EL (cell line): ENCODE measurements around the gene IL16.

Experiments
- DNase-seq: peaks from one replicate; pipeline ENCODE4 v3.0.0-alpha.2; 2016

The IL16 gene

GRCh38 chr15:81297147-81297572, 100.5 kb downstream of the IL16 start:
- peak; percentile 37 for DNase-seq

GRCh38 chr15:81297603-81298575, 101.2 kb downstream of the IL16 start:
- DNase-seq = no peak

- DNase-seq = no peak
Measured at GRCh38 chr15:81298611-81299010, 101.9 kb downstream of the IL16 start.

GRCh38 chr15:81299156-81299555, 102.5 kb downstream of the IL16 start:
- DNase-seq = no peak

- DNase-seq = no peak
Measured at GRCh38 chr15:81299630-81300273, 103.1 kb downstream of the IL16 start.

- DNase-seq = no peak
Measured at GRCh38 chr15:81301385-81301784, 104.7 kb downstream of the IL16 start.

GRCh38 chr15:81301815-81302399, 105.2 kb downstream of the IL16 start:
- DNase-seq = no peak

- no peak for DNase-seq
Measured at GRCh38 chr15:81302701-81303109, 106.0 kb downstream of the IL16 start.

- DNase-seq = no peak
Measured at GRCh38 chr15:81303244-81304225, 106.9 kb downstream of the IL16 start.

- DNase-seq = peak; percentile 51
Measured at GRCh38 chr15:81304226-81304625, 107.5 kb downstream of the IL16 start.

- no peak for DNase-seq
Measured at GRCh38 chr15:81308260-81308659, 111.6 kb downstream of the IL16 start.

GRCh38 chr15:81309647-81310450, 113.2 kb downstream of the IL16 start:
- no peak for DNase-seq

- DNase-seq = no peak
Measured at GRCh38 chr15:81310480-81310879, 113.8 kb downstream of the IL16 start.

- no peak for DNase-seq
Measured at GRCh38 chr15:81311752-81312464, 115.2 kb downstream of the IL16 start.

- DNase-seq = peak; percentile 98
Measured at GRCh38 chr15:81312790-81313543, 116.3 kb downstream of the IL16 start.

GRCh38 chr15:81313686-81314085, 117.0 kb downstream of the IL16 start:
- no peak for DNase-seq

GRCh38 chr15:81314378-81314777, 117.7 kb downstream of the IL16 start:
- DNase-seq = no peak

- DNase-seq = no peak
Measured at GRCh38 chr15:81315452-81316175, 118.9 kb downstream of the IL16 start.

- no peak for DNase-seq
Measured at GRCh38 chr15:81316267-81316666, 119.6 kb downstream of the IL16 start.
